Endothelial cell of umbilical vein (primary cell): ENCODE data around the gene CRIM1.

ENCODE experiments used
- CTCF ChIP-seq, 2 donors: IDR thresholded peaks; 1 replicate in 1 of 2; 2 replicates in 1 of 2; pipeline ENCODE4 v1.5.1; 2011; ENCODE audit warnings: low read length in 2 of 2, mild to moderate bottlenecking in 2 of 2, moderate library complexity in 2 of 2, control low read depth in 1 of 2, inconsistent platforms in 1 of 2, low read depth in 1 of 2; ENCODE audit not compliant: insufficient read depth in 1 of 2; ENCODE audit errors: extremely low read depth in 1 of 2
- EZH2 ChIP-seq: IDR thresholded peaks from 2 replicates; pipeline ENCODE4 v1.6.1; 2012; ENCODE audit warnings: borderline replicate concordance, low read depth, mild to moderate bottlenecking, moderate library complexity, low read length, inconsistent platforms; ENCODE audit not compliant: severe bottlenecking
- POLR2A ChIP-seq: IDR thresholded peaks from 2 replicates; pipeline ENCODE4 v1.6.1; 2012; ENCODE audit warnings: low read depth, mild to moderate bottlenecking, control low read depth, low read length

- TF ChIP-seq POLR2A (peak; percentile 20), CTCF (IDR thresholded peaks at IDR 0.05; ENCODE audit: extremely low read depth in 1 of 2, insufficient read depth in 1 of 2, low read depth in 1 of 2, low read length in 2 of 2) (no peak), EZH2 (no peak)
These were observed 15.7 kb downstream of the CRIM1 start for GRCh38 chr2:36371070-36371874.
